IMR-90 (cell line): Measurements from ENCODE around the gene INPP5A.

Source experiments
- CEBPB ChIP-seq: IDR thresholded peaks from 2 replicates; pipeline ENCODE4 v1.6.1; 2012; ENCODE audit warnings: low read depth, low read length, improper control_type of control experiment
- FOS ChIP-seq: fragments of 150-350 bp; IDR thresholded peaks from 2 replicates; pipeline ENCODE4 v1.6.1; 2016; ENCODE audit warnings: low read depth, low read length
- POLR2A ChIP-seq: IDR thresholded peaks from 2 replicates; pipeline ENCODE4 v1.6.1; 2012; ENCODE audit warnings: mild to moderate bottlenecking, low read depth, low read length
- TF ChIP-seq, protein P1 (sequence below): fragments of 150-350 bp; IDR thresholded peaks from 2 replicates; pipeline ENCODE4 v1.6.1; 2017; ENCODE audit warnings: mild to moderate bottlenecking, antibody characterized with exemption, low read length, low read depth
- TF ChIP-seq, protein P2 (sequence below): conservative IDR thresholded peaks from 2 replicates; pipeline ENCODE4 v1.5.1; 2012; ENCODE audit warnings: mild to moderate bottlenecking, low read depth, low read length, improper control_type of control experiment

DNA sequence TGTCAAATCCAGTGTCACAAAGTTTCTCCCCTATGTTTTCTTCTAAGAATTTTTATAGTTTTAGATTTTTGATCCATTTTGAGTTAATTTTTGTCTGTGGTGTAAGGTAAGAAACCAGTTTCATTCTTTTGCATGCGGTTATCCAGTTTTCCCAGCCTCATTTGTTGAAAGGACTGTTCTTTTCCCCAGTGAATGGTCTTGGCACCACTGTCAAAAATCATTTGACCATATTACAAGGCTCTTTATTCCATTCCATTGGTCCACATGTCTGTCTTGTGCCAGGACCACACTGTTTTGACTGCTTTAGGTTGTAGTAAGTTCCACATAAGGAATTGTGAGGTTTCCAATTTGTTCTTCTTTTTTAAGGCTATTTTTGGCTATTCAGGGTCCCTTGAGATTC lies 64.0 kb downstream of the INPP5A start:
- TF ChIP-seq POLR2A (no peak), FOS (no peak), CEBPB (no peak)
- TF ChIP-seq, protein P1, sequence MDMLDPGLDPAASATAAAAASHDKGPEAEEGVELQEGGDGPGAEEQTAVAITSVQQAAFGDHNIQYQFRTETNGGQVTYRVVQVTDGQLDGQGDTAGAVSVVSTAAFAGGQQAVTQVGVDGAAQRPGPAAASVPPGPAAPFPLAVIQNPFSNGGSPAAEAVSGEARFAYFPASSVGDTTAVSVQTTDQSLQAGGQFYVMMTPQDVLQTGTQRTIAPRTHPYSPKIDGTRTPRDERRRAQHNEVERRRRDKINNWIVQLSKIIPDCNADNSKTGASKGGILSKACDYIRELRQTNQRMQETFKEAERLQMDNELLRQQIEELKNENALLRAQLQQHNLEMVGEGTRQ = no peak
- TF ChIP-seq, protein P2, sequence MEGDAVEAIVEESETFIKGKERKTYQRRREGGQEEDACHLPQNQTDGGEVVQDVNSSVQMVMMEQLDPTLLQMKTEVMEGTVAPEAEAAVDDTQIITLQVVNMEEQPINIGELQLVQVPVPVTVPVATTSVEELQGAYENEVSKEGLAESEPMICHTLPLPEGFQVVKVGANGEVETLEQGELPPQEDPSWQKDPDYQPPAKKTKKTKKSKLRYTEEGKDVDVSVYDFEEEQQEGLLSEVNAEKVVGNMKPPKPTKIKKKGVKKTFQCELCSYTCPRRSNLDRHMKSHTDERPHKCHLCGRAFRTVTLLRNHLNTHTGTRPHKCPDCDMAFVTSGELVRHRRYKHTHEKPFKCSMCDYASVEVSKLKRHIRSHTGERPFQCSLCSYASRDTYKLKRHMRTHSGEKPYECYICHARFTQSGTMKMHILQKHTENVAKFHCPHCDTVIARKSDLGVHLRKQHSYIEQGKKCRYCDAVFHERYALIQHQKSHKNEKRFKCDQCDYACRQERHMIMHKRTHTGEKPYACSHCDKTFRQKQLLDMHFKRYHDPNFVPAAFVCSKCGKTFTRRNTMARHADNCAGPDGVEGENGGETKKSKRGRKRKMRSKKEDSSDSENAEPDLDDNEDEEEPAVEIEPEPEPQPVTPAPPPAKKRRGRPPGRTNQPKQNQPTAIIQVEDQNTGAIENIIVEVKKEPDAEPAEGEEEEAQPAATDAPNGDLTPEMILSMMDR = no peak
